Lower lobe of right lung (tissue), 2 donors: ENCODE results near the gene RUNX1. TPM values are rescaled to one million over a fixed set of nuclear protein-coding genes. Genes with fewer than 3 reads are reported as not detected.
A peak's percentile ranks its signal among the peaks of the same experiment; 100 is the strongest.

Experiments used
- ATAC-seq, 2 donors: fragments of 200-7000 bp; cut with Tn5 transposase; one replicate each; pipeline ENCODE4 v1.9.1; 2020 to 2022; ENCODE audit warnings: mild to moderate bottlenecking in 2 of 2, moderate library complexity in 2 of 2
- DNase-seq: peaks from one replicate; pipeline ENCODE4 v3.0.0-alpha.2; 2020
- H3K27ac ChIP-seq: fragments of 200-600 bp; one replicate; pipeline ENCODE4 v1.8.0; 2022
- H3K27me3 ChIP-seq: fragments of 200-600 bp; one replicate; pipeline ENCODE4 v1.8.0; 2022; ENCODE audit warnings: low read depth
- H3K36me3 ChIP-seq: fragments of 200-600 bp; one replicate; pipeline ENCODE4 v1.8.0; 2022; ENCODE audit warnings: mild to moderate bottlenecking
- H3K4me1 ChIP-seq: fragments of 200-600 bp; one replicate; pipeline ENCODE4 v1.8.0; 2022
- H3K4me3 ChIP-seq: fragments of 200-600 bp; one replicate; pipeline ENCODE4 v1.8.0; 2022; ENCODE audit warnings: mild to moderate bottlenecking
- H3K9me3 ChIP-seq: fragments of 200-600 bp; one replicate; pipeline ENCODE4 v1.8.0; 2022
- intact Hi-C: fragments of 100-400 bp; cut with DNase I; formaldehyde crosslinking; loops from one replicate; pipeline ENCODE4 v1.11.0; 2022
- total RNA-seq: library from RNA; stranded (reverse); fragmentation: NEBNext Ultra II Directional; extraction: Animal tissue kit (Norgen Biotek cat#: 25700); gene quantifications from one replicate; pipeline ENCODE4 v1.2.1, GENCODE V29; 2021
- TF ChIP-seq, protein P1 (sequence below): fragments of 200-600 bp; IDR thresholded peaks from one replicate; pipeline ENCODE4 v1.8.0; 2022; ENCODE audit warnings: antibody characterized with exemption, mild to moderate bottlenecking
- donor health status: DM: no; HTN: yes; CAD: no; lungs with severe emphysema.

The RUNX1 gene
- total RNA-seq, 1 donor from 2014 or later, result 110 TPM

GRCh38 chr21:34936371-34936789 is 112.7 kb downstream of the RUNX1 start:
- Histone ChIP-seq H3K27ac (no peak overlapping the region), H3K4me3 (no peak overlapping the region), H3K9me3 (no peaks in the 10 kb centered on the region), H3K36me3 (no peaks in the 10 kb centered on the region), H3K4me1 (peaks cover 21% of the 10 kb centered on the region), H3K27me3 (no peaks in the 10 kb centered on the region)
- intact Hi-C loops, result no loop called here
- ATAC-seq, result no peak
- TF ChIP-seq, protein P1, sequence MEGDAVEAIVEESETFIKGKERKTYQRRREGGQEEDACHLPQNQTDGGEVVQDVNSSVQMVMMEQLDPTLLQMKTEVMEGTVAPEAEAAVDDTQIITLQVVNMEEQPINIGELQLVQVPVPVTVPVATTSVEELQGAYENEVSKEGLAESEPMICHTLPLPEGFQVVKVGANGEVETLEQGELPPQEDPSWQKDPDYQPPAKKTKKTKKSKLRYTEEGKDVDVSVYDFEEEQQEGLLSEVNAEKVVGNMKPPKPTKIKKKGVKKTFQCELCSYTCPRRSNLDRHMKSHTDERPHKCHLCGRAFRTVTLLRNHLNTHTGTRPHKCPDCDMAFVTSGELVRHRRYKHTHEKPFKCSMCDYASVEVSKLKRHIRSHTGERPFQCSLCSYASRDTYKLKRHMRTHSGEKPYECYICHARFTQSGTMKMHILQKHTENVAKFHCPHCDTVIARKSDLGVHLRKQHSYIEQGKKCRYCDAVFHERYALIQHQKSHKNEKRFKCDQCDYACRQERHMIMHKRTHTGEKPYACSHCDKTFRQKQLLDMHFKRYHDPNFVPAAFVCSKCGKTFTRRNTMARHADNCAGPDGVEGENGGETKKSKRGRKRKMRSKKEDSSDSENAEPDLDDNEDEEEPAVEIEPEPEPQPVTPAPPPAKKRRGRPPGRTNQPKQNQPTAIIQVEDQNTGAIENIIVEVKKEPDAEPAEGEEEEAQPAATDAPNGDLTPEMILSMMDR, result no peak
- no peak for DNase-seq

GRCh38 chr21:34935898-34936297 is 113.2 kb downstream of the RUNX1 start:
- TF ChIP-seq, protein P1, result no peak
- H3K36me3 ChIP-seq, result no peaks in the 10 kb centered on the region
- no peak overlapping the region for H3K4me3 ChIP-seq
- H3K27ac ChIP-seq, result no peak overlapping the region
- DNase-seq (no peak), ATAC-seq (no peak)
- peaks cover 21% of the 10 kb centered on the region for H3K4me1 ChIP-seq
- H3K9me3 ChIP-seq, result no peaks in the 10 kb centered on the region
- H3K27me3 ChIP-seq, result no peaks in the 10 kb centered on the region
- intact Hi-C loops, result no loop called here

- Histone ChIP-seq H3K27ac (no peak overlapping the region), H3K4me1 (peaks cover 21% of the 10 kb centered on the region), H3K36me3 (no peaks in the 10 kb centered on the region), H3K27me3 (no peaks in the 10 kb centered on the region), H3K9me3 (no peaks in the 10 kb centered on the region), H3K4me3 (no peak overlapping the region)
- intact Hi-C loops, result no loop called here
- ATAC-seq (no peak), DNase-seq (no peak)
- TF ChIP-seq, protein P1, result no peak
Measured at GRCh38 chr21:34935452-34935851, 113.7 kb downstream of the RUNX1 start.

- intact Hi-C loops, result no loop called here
- H3K9me3 ChIP-seq, result no peaks in the 10 kb centered on the region
- DNase-seq (no peak), ATAC-seq (peak in 1 of 2 donors; percentile 11)
- H3K4me3 ChIP-seq, result no peak overlapping the region
- no peaks in the 10 kb centered on the region for H3K36me3 ChIP-seq
- H3K27ac ChIP-seq, result no peak overlapping the region
- H3K27me3 ChIP-seq, result no peaks in the 10 kb centered on the region
- TF ChIP-seq, protein P1, result no peak
- peaks cover 17% of the 10 kb centered on the region for H3K4me1 ChIP-seq
Measured at GRCh38 chr21:34934350-34934749, 114.8 kb downstream of the RUNX1 start.

GRCh38 chr21:34933609-34934335 is 115.3 kb downstream of the RUNX1 start:
- H3K36me3 ChIP-seq, result no peaks in the 10 kb centered on the region
- H3K4me1 ChIP-seq, result peaks cover 17% of the 10 kb centered on the region
- no peaks in the 10 kb centered on the region for H3K27me3 ChIP-seq
- H3K4me3 ChIP-seq, result no peak overlapping the region
- H3K27ac ChIP-seq, result peak overlapping the region; percentile 37
- TF ChIP-seq, protein P1, result no peak
- ATAC-seq (peak; percentile 71 to 82), DNase-seq (no peak)
- intact Hi-C loops, result no loop called here
- no peaks in the 10 kb centered on the region for H3K9me3 ChIP-seq
